HepG2 (cell line): ENCODE data around the gene TLE2. TPM values are rescaled to one million over a fixed set of nuclear protein-coding genes. Genes with fewer than 3 reads are reported as not detected.

Source experiments
- CAMTA2 ChIP-seq: sonication (generic); formaldehyde crosslinking; IDR thresholded peaks from 2 replicates; pipeline ENCODE4 v1.4.0; 2020; ENCODE audit warnings: mild to moderate bottlenecking, missing genetic modification reagents, borderline replicate concordance
- KDM4B ChIP-seq: sonication (generic); formaldehyde crosslinking; IDR thresholded peaks from 2 replicates; pipeline ENCODE4 v1.4.0; 2020; ENCODE audit warnings: missing genetic modification reagents
- MEF2D ChIP-seq: sonication (generic); formaldehyde crosslinking; IDR thresholded peaks from 2 replicates; pipeline ENCODE4 v1.5.1; 2020; ENCODE audit warnings: mild to moderate bottlenecking, missing genetic modification reagents
- NKX3-1 ChIP-seq: sonication (generic); formaldehyde crosslinking; IDR thresholded peaks from 2 replicates; pipeline ENCODE4 v1.5.0; 2020; ENCODE audit warnings: missing genetic modification reagents
- POLR2AphosphoS2 ChIP-seq: IDR thresholded peaks from 2 replicates; pipeline ENCODE4 v1.6.1; 2011; ENCODE audit warnings: low read depth, low read length, improper control_type of control experiment
- SOX5 ChIP-seq: IDR thresholded peaks from 2 replicates; pipeline ENCODE4 v1.6.1; 2016; ENCODE audit warnings: borderline replicate concordance
- TBX3 ChIP-seq: fragments of 450-650 bp; IDR thresholded peaks from 2 replicates; pipeline ENCODE4 v1.6.1; 2017; ENCODE audit warnings: antibody characterized with exemption, mild to moderate bottlenecking, inconsistent platforms, borderline replicate concordance
- ZNF180 ChIP-seq: sonication (generic); formaldehyde crosslinking; IDR thresholded peaks from 2 replicates; pipeline ENCODE4 v1.4.0; 2020; ENCODE audit warnings: low read depth, missing genetic modification reagents, borderline replicate concordance
- ZNF569 ChIP-seq: sonication (generic); formaldehyde crosslinking; IDR thresholded peaks from 2 replicates; pipeline ENCODE4 v1.5.0; 2020; ENCODE audit warnings: mild to moderate bottlenecking, missing genetic modification reagents, moderate library complexity, borderline replicate concordance
- polyA plus RNA-seq, 8 experiments: library from polyadenylated mRNA; depleted of rRNA in 3 of 8; stranded (reverse) in 7 of 8; unstranded in 1 of 8; fragments of >200 nt; fragmentation: Illumina TruSeq in 4 of 8; extraction: Trizol in 4 of 8; gene quantifications; 2 replicates each; pipeline versions ENCODE4 v1.2.1 to v1.2.3, GENCODE V29; 2011 to 2016; ENCODE audit warnings: low read depth in 4 of 8, missing spikeins in 1 of 8, mixed read lengths in 1 of 8; ENCODE audit not compliant: insufficient read depth in 1 of 8
- total RNA-seq, 5 experiments: library from RNA; depleted of rRNA; stranded (reverse); fragments of >200 nt; fragmentation: Illumina TruSeq; extraction: Trizol; gene quantifications; 2 replicates each; pipeline ENCODE4 v1.2.3, GENCODE V29; 2016; ENCODE audit warnings: low read depth in 1 of 5
- TF ChIP-seq, protein P1 (sequence below): sonication (generic); formaldehyde crosslinking; IDR thresholded peaks from 2 replicates; pipeline ENCODE4 v1.4.0; 2020; ENCODE audit warnings: missing genetic modification reagents
- TF ChIP-seq, protein P2 (sequence below): sonication (generic); formaldehyde crosslinking; IDR thresholded peaks from 2 replicates; pipeline ENCODE4 v1.5.1; 2020; ENCODE audit warnings: mild to moderate bottlenecking, missing genetic modification reagents
- TF ChIP-seq, protein P3 (sequence below): sonication (generic); formaldehyde crosslinking; conservative IDR thresholded peaks from 2 replicates; pipeline ENCODE4 v1.4.0; 2020; ENCODE audit warnings: mild to moderate bottlenecking, missing genetic modification reagents, moderate library complexity

TLE2 gene
- total and polyA plus RNA-seq, 2 of the 13 experiments (the other 11 are each of a cell fraction or from before 2014, with no cell fraction given), result 0.07 to 0.81 TPM

DNA sequence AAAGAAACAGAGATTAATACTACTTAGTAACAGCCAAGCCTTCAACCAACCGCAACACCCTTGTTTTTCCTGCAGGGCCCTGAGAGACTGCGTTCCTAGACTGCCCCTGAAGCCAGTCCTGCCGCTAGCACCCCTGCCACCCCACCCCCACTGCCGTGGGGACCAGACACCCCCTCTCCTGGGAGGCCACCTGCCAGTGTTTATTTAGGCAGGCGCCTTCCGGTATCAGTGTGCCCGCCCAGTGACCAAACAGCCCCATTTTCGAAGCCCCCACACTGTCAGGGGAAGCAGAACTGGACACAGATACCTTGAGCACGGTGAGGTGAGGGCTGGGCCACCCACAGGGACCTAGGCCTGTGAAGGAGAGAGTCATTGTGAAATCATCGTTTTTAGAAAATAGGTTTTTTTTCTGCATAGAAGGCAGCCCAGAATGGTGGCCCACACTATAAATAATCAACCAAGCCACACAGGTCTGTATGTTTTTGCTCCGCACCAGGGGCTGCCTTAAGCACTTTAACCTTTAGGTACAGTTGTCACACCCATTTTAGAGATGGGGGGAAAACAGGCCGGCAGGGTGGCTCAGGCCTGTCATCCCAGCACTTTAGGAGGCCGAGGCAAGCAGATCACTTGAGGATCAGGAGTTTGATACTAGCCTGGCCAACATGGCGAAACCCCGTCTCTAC is 36.7 kb upstream of the TLE2 start (continued):
- TF ChIP-seq, protein P1, sequence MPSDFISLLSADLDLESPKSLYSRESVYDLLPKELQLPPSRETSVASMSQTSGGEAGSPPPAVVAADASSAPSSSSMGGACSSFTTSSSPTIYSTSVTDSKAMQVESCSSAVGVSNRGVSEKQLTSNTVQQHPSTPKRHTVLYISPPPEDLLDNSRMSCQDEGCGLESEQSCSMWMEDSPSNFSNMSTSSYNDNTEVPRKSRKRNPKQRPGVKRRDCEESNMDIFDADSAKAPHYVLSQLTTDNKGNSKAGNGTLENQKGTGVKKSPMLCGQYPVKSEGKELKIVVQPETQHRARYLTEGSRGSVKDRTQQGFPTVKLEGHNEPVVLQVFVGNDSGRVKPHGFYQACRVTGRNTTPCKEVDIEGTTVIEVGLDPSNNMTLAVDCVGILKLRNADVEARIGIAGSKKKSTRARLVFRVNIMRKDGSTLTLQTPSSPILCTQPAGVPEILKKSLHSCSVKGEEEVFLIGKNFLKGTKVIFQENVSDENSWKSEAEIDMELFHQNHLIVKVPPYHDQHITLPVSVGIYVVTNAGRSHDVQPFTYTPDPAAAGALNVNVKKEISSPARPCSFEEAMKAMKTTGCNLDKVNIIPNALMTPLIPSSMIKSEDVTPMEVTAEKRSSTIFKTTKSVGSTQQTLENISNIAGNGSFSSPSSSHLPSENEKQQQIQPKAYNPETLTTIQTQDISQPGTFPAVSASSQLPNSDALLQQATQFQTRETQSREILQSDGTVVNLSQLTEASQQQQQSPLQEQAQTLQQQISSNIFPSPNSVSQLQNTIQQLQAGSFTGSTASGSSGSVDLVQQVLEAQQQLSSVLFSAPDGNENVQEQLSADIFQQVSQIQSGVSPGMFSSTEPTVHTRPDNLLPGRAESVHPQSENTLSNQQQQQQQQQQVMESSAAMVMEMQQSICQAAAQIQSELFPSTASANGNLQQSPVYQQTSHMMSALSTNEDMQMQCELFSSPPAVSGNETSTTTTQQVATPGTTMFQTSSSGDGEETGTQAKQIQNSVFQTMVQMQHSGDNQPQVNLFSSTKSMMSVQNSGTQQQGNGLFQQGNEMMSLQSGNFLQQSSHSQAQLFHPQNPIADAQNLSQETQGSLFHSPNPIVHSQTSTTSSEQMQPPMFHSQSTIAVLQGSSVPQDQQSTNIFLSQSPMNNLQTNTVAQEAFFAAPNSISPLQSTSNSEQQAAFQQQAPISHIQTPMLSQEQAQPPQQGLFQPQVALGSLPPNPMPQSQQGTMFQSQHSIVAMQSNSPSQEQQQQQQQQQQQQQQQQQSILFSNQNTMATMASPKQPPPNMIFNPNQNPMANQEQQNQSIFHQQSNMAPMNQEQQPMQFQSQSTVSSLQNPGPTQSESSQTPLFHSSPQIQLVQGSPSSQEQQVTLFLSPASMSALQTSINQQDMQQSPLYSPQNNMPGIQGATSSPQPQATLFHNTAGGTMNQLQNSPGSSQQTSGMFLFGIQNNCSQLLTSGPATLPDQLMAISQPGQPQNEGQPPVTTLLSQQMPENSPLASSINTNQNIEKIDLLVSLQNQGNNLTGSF (CRISPR knock-in tag), result no peak
- TF ChIP-seq SOX5 (CRISPR knock-in tag), result no peak; the same call in 1 of the 2 replicates
- no peak for TF ChIP-seq ZNF569 (CRISPR knock-in tag)
- no peak for TF ChIP-seq ZNF180 (CRISPR knock-in tag)
- TF ChIP-seq KDM4B (CRISPR knock-in tag), result no peak
- TF ChIP-seq, protein P2, sequence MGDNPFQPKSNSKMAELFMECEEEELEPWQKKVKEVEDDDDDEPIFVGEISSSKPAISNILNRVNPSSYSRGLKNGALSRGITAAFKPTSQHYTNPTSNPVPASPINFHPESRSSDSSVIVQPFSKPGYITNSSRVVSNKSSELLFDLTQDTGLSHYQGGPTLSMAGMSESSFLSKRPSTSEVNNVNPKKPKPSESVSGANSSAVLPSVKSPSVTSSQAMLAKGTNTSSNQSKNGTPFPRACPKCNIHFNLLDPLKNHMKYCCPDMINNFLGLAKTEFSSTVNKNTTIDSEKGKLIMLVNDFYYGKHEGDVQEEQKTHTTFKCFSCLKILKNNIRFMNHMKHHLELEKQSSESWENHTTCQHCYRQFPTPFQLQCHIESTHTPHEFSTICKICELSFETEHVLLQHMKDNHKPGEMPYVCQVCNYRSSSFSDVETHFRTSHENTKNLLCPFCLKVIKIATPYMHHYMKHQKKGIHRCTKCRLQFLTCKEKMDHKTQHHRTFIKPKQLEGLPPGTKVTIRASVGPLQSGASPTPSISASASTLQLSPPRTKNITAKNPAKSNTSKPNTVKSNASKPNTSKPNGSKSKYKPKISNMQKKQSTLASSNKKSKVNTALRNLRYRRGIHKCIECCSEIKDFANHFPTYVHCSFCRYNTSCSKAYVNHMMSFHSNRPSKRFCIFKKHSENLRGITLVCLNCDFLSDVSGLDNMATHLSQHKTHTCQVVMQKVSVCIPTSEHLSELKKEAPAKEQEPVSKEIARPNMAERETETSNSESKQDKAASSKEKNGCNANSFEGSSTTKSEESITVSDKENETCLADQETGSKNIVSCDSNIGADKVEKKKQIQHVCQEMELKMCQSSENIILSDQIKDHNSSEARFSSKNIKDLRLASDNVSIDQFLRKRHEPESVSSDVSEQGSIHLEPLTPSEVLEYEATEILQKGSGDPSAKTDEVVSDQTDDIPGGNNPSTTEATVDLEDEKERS, result no peak
- 0 out of 2 replicates have a peak, but pooled peaks have one; percentile 27 for TF ChIP-seq CAMTA2 (CRISPR knock-in tag)
- TF ChIP-seq, protein P3, sequence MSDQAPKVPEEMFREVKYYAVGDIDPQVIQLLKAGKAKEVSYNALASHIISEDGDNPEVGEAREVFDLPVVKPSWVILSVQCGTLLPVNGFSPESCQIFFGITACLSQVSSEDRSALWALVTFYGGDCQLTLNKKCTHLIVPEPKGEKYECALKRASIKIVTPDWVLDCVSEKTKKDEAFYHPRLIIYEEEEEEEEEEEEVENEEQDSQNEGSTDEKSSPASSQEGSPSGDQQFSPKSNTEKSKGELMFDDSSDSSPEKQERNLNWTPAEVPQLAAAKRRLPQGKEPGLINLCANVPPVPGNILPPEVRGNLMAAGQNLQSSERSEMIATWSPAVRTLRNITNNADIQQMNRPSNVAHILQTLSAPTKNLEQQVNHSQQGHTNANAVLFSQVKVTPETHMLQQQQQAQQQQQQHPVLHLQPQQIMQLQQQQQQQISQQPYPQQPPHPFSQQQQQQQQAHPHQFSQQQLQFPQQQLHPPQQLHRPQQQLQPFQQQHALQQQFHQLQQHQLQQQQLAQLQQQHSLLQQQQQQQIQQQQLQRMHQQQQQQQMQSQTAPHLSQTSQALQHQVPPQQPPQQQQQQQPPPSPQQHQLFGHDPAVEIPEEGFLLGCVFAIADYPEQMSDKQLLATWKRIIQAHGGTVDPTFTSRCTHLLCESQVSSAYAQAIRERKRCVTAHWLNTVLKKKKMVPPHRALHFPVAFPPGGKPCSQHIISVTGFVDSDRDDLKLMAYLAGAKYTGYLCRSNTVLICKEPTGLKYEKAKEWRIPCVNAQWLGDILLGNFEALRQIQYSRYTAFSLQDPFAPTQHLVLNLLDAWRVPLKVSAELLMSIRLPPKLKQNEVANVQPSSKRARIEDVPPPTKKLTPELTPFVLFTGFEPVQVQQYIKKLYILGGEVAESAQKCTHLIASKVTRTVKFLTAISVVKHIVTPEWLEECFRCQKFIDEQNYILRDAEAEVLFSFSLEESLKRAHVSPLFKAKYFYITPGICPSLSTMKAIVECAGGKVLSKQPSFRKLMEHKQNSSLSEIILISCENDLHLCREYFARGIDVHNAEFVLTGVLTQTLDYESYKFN (CRISPR knock-in tag), result peak; percentile 94
- 0 out of 2 replicates have a peak, but pooled peaks have one; percentile 14 for TF ChIP-seq TBX3
- no peak for TF ChIP-seq NKX3-1
- no peak for TF ChIP-seq POLR2AphosphoS2
- peak; percentile 68 for TF ChIP-seq MEF2D (CRISPR knock-in tag)
